ENCODE measurements around the gene PLA2G2C.

Gene PLA2G2C

GRCh38 chr1:20178634-20179370 lies 7.5 kb downstream of the PLA2G2C start:
- no peak for ATAC-seq
- TF ChIP-seq ZC3H10 (CRISPR knock-in tag; IDR thresholded peaks at IDR 0.05) (no peak), ZNF70 (CRISPR knock-in tag; IDR thresholded peaks at IDR 0.05) (no peak), CREB5 (CRISPR knock-in tag; IDR thresholded peaks at IDR 0.05; ENCODE audit: low read depth) (no peak), PATZ1 (CRISPR knock-in tag; IDR thresholded peaks at IDR 0.05; ENCODE audit: borderline replicate concordance) (no peak), ZFP30 (CRISPR knock-in tag; IDR thresholded peaks at IDR 0.05) (no peak), BACH2 (CRISPR knock-in tag; IDR thresholded peaks at IDR 0.05; ENCODE audit: borderline replicate concordance) (no peak)

GRCh38 chr1:20174937-20175666 lies 11.2 kb downstream of the PLA2G2C start:
- ATAC-seq, result no peak
- TF ChIP-seq ISL1 (CRISPR knock-in tag; IDR thresholded peaks at IDR 0.05) (no peak), TOX (CRISPR knock-in tag; IDR thresholded peaks at IDR 0.05; ENCODE audit: borderline replicate concordance) (no peak), ZNF70 (CRISPR knock-in tag; IDR thresholded peaks at IDR 0.05) (no peak), ZC3H10 (CRISPR knock-in tag; IDR thresholded peaks at IDR 0.05) (no peak), CSDC2 (CRISPR knock-in tag; IDR thresholded peaks at IDR 0.05) (no peak), CREB5 (CRISPR knock-in tag; IDR thresholded peaks at IDR 0.05; ENCODE audit: low read depth) (no peak), OSR1 (CRISPR knock-in tag; IDR thresholded peaks at IDR 0.05) (no peak), BACH2 (CRISPR knock-in tag; IDR thresholded peaks at IDR 0.05; ENCODE audit: borderline replicate concordance) (no peak), ARNTL (CRISPR knock-in tag; IDR thresholded peaks at IDR 0.05; ENCODE audit: borderline replicate concordance, low read depth) (no peak), PATZ1 (CRISPR knock-in tag; IDR thresholded peaks at IDR 0.05; ENCODE audit: borderline replicate concordance) (no peak)

GRCh38 chr1:20172033-20172590 lies 14.2 kb downstream of the PLA2G2C start:
- TF ChIP-seq PATZ1 (CRISPR knock-in tag; IDR thresholded peaks at IDR 0.05; ENCODE audit: borderline replicate concordance) (no peak), ZFP30 (CRISPR knock-in tag; IDR thresholded peaks at IDR 0.05) (no peak), POU6F1 (CRISPR knock-in tag; IDR thresholded peaks at IDR 0.05; ENCODE audit: borderline replicate concordance, low read depth) (no peak), PPARA (CRISPR knock-in tag; IDR thresholded peaks at IDR 0.05; ENCODE audit: borderline replicate concordance) (no peak), ESRRG (CRISPR knock-in tag; IDR thresholded peaks at IDR 0.05) (no peak), ZFP3 (CRISPR knock-in tag; IDR thresholded peaks at IDR 0.05) (no peak), CSRNP3 (CRISPR knock-in tag; IDR thresholded peaks at IDR 0.05) (no peak), CREB5 (CRISPR knock-in tag; IDR thresholded peaks at IDR 0.05; ENCODE audit: low read depth) (no peak), TCF4 (CRISPR knock-in tag; IDR thresholded peaks at IDR 0.05; ENCODE audit: borderline replicate concordance) (no peak), ZNF565 (CRISPR knock-in tag; conservative IDR thresholded peaks at IDR 0.05; ENCODE audit: low read depth) (no peak), ARNTL (CRISPR knock-in tag; IDR thresholded peaks at IDR 0.05; ENCODE audit: borderline replicate concordance, low read depth) (no peak), RARB (CRISPR knock-in tag; IDR thresholded peaks at IDR 0.05) (no peak), OSR1 (CRISPR knock-in tag; IDR thresholded peaks at IDR 0.05) (no peak), ZNF70 (CRISPR knock-in tag; IDR thresholded peaks at IDR 0.05) (no peak), CSDC2 (CRISPR knock-in tag; IDR thresholded peaks at IDR 0.05) (no peak)
- ATAC-seq, result no peak
